ENCODE data around the gene TTC28.

The TTC28 gene

GRCh38 chr22:27984723-27985122, 694.9 kb downstream of the TTC28 start (continued):
- no peak for TF ChIP-seq ZFP69B (tag by site-specific recombination; IDR thresholded peaks at IDR 0.05)
- no peak for TF ChIP-seq ZNF394 (tag by site-specific recombination; IDR thresholded peaks at IDR 0.05; ENCODE audit: borderline replicate concordance)

- POLR2A ChIA-PET, result no interaction called here
- H3K4me3 ChIP-seq (ENCODE audit: low read depth, low read length), result no peak overlapping the region
- TF ChIP-seq MYNN (tag by site-specific recombination; IDR thresholded peaks at IDR 0.05; ENCODE audit: borderline replicate concordance), result no peak
- TF ChIP-seq ZNF404 (tag by site-specific recombination; IDR thresholded peaks at IDR 0.05), result no peak
- TF ChIP-seq RBAK (tag by site-specific recombination; IDR thresholded peaks at IDR 0.05), result no peak
- no peak for TF ChIP-seq ZNF513 (tag by site-specific recombination; IDR thresholded peaks at IDR 0.05)
- TF ChIP-seq ZNF350 (tag by site-specific recombination; IDR thresholded peaks at IDR 0.05), result no peak
- TF ChIP-seq ZNF266 (tag by site-specific recombination; IDR thresholded peaks at IDR 0.05; ENCODE audit: low read depth), result no peak
- no peak for TF ChIP-seq ZNF292 (tag by site-specific recombination; IDR thresholded peaks at IDR 0.05; ENCODE audit: borderline replicate concordance, low read depth)
- no peak for TF ChIP-seq ZSCAN30 (tag by site-specific recombination; IDR thresholded peaks at IDR 0.05)
- TF ChIP-seq ZNF26 (tag by site-specific recombination; IDR thresholded peaks at IDR 0.05), result no peak
- TF ChIP-seq ZNF654 (tag by site-specific recombination; IDR thresholded peaks at IDR 0.05; ENCODE audit: low read depth), result no peak
- no peak for TF ChIP-seq HOXD13 (CRISPR knock-in tag; IDR thresholded peaks at IDR 0.05; ENCODE audit: borderline replicate concordance)
- TF ChIP-seq ZNF518A (tag by site-specific recombination; conservative IDR thresholded peaks at IDR 0.05; ENCODE audit: low read depth), result no peak
- TF ChIP-seq PRDM6 (tag by site-specific recombination; IDR thresholded peaks at IDR 0.05), result no peak
- no peak for TF ChIP-seq ZNF416 (tag by site-specific recombination; IDR thresholded peaks at IDR 0.05)
- TF ChIP-seq ZNF701 (tag by site-specific recombination; IDR thresholded peaks at IDR 0.05), result no peak
- no peak for TF ChIP-seq ZNF132 (tag by site-specific recombination; IDR thresholded peaks at IDR 0.05; ENCODE audit: borderline replicate concordance)
- TF ChIP-seq ZSCAN18 (tag by site-specific recombination; IDR thresholded peaks at IDR 0.05), result no peak
- no peak for TF ChIP-seq ZNF155 (tag by site-specific recombination; IDR thresholded peaks at IDR 0.05)
- no peak for TF ChIP-seq FEZF1 (tag by site-specific recombination; IDR thresholded peaks at IDR 0.05)
- no peak overlapping the region for H3K27ac ChIP-seq (ENCODE audit: extremely low read depth, low read depth, low read length)
- no peaks in the 10 kb centered on the region for H3K9me3 ChIP-seq (ENCODE audit: control insufficient read depth, insufficient read depth, low read depth, low read length)
- peaks cover 0 to 55% of the 10 kb centered on the region in 2 experiments; a peak in 1 of 3 replicates for H3K36me3 ChIP-seq (ENCODE audit: control insufficient read depth in 2 of 2, insufficient read depth in 1 of 2, low read length in 2 of 2)
- peaks cover 8% of the 10 kb centered on the region for H3K4me1 ChIP-seq (ENCODE audit: control insufficient read depth, insufficient read depth, low read length)
- CTCF ChIA-PET, result interaction anchor here (0.6 kb wide), 1 partner anchor 179 kb away, joined by 3 read pairs; no protein-coding TSS in a partner anchor
These were observed 695.5 kb downstream of the TTC28 start for GRCh38 chr22:27984001-27984695.

Measured in HEK293 (cell line).